Stimulated activated CD4-positive, alpha-beta T cell treated with anti-CD3 and anti-CD28 coated beads, Interleukin-4, amount 100 ng/mL, for 24 hours (primary cell): ENCODE results near the gene CPNE5.
"Not testable (repeated sequence)": the region's sequence is repeated elsewhere in the genome, so short reads cannot be mapped to it uniquely, and the experiment has no call there.

Experiments
- DNase-seq: peaks from one replicate; pipeline ENCODE4 v3.0.0-alpha.2; 2020

Gene CPNE5

DNA sequence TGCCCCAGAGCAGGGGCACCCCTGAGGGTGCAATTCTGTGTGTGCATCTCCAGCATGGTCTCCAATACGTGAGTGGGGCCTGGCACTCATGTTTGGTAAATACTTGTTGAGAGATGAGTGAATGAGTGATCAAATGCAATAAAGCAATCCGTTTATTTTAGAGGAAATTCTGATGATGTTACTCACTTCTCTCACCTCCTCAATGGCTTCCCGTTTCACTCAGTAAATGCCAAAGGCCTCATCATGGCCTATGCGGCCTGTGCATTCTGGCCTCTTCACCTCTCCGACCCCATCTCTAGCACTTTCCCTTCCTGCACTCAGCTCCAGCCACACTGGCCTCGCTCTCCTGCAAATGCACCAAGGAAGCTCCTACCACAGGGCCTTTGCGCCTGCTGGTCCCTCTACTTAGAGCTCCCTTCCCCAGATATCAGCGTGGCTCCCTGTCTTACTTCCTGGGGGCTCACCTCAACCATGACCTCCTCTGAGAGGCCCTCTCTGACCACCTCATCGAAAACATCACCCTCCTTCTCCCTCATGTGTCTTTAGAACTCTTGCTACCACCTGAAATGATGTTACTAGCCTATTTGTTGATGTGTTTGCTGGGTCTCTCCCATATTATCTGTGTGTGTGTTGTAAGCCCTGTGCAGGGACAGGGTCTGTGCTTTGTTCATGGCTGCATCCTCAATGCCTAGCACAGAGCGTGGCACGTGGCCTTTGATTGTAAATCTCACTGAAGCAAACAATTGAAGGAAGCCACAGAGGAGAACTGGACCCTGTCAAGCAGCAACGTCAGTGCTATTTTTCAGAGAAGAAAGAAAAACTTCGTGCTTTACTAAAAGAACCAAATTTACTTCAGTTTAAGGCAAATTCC, 99.1 kb downstream of the CPNE5 start:
- DNase-seq: no peak

DNA sequence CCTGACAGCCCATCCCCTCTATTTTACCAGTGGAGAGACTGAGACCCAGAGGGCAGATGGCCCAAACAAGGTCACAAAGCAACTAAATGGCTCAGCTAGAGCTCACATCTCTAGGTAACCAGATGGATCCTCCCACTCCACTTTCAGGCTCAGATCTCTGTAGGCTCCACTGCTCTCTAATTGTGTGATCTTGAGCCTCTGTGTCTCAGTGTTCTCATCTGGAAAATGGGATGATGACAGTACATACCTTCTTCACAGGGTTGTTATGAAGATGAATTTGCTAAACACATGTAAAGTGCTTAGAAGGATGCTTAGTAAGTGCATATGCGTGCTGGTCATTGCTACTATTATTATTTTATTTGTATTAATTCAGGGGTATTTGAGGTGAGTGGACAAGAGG, 101.1 kb downstream of the CPNE5 start:
- no peak for DNase-seq

DNA sequence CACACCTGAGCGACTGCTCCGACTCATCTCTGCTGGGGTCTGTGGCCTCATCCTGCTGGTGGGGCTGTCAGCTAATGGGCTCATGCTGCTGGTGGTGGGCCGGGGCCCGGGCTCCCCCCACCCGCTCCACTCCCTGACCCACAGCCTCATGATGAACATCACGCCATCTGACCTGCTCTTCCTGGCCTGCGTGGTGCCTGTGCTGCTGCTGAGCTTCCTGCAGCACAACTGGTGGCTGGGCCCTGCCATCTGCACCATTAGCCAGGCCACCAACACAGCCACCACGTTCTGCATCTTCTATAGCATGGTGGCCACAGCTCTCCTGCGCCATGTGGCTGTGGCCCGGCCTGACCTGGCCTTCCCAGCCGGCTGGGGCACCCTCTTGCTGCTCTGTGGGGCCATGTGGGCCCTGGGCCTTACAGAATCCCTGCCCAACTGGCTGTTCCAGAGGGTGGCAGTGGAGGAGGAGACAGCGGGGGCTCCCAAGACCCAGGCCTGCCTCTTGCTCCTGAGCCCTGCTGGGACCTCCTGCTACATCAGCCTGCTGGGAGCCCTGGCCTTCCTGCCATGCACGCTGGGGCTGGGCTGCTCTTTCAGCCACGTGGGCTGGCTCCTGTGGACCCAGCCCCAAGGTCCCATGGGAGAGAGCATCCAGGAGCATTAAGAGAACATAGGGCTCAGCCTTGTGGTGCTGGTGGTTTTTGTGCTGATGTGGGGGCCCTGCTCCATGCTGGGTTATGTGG, 102.0 kb downstream of the CPNE5 start:
- DNase-seq: no peak

GRCh38 chr6:36735110-36736071, 103.9 kb downstream of the CPNE5 start:
- peak; percentile 27 for DNase-seq

DNA sequence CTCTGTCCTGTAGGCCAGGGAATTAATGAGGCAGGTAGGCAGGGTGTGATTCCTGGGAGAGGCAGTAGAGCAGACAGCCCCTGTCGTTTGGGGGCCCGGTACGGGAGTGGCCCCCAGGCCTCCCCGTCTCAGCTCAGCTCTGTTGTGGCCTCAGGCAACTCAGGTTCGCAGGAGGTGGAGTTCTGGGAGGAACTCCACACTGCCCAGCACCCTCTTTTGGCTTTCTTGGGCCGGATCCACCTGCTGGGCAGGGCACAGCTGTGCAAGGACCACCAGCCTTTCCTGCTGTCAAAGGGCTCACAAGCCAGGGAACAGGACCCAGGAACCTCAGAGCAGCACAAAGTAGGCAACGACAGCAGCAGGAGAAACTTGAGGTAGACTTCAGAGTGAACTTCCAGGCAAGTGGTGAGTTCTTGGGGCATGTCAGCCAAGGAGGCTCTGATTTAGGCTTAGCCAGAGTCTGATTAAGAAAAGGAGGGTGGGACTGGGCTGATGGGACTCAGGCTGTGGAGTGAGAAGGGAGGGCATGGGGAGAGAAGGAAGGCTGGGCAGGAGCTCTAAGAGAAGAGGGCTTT, 104.7 kb downstream of the CPNE5 start:
- DNase-seq: no peak

DNA sequence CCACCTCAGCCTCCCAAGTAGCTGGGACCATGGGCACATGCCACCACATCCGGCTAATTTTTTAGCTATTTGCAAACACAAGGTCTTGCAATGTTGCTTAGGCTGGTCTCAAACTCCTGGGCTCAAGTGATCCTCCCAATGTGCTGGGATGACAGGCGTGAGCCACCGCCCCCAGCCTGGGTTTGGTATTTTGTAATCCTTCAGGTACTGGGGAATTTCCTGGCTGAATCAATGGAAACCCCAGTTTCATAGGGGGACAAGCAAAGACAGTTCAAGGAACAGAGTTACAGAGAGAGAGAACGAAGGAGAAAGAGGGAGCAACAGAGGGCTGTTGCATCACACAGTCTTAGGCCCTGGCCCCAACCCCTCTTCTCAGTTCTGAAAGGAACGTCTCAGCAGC, 105.9 kb downstream of the CPNE5 start:
- DNase-seq: no peak

DNA sequence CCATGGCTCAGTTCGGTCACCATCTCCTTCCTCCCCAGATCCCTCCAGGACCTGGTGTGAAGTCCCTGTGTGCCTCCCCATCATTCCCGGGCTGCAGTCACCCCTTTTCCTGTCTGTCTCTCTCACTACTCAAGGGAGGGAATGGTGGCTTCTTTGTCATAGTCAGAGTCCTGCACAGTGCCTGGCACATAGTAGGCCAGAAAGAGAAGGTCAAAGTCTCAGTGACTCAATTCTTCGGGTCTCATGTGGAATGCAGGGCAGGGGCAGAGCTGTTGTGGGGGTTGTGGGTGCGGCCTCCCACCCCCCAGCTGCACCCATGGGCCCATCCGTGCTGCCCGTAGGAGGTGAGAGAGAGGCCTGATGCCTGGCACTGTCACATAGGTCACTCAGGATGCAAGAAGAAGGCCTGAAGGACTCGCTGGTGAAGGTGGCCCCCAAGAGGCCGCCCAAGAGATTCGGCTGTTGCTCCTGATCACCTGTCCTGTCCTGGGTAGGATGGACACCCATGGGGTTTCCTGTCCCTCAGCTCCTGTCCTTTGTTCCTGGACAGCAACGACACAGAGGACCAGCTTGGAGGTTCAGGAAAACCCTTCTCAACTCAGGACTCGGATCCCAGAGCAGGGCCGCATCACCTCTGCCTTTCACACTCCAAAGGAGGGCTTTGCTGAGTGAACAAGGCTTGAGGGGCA, 107.5 kb downstream of the CPNE5 start:
- DNase-seq: no peak

- no peak for DNase-seq
These were observed 108.5 kb downstream of the CPNE5 start for GRCh38 chr6:36730424-36731380.

DNA sequence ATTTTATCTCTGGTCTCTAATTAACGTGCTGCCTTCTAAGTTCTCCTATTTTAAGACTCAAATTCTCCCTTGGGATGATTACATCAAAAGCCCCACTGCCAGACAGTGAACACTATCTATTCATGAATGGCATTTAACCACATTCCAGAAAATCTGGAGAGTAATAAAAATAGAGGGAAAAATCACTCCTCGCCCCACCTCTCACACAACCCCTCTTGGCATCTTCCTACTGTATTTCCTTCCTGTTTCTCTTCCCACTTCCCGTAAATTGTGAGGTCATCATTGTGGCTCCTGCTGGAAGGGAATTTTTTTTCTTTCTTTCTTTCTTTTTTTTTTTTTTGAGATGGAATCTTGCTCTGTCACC, 110.1 kb downstream of the CPNE5 start:
- no peak for DNase-seq

DNA sequence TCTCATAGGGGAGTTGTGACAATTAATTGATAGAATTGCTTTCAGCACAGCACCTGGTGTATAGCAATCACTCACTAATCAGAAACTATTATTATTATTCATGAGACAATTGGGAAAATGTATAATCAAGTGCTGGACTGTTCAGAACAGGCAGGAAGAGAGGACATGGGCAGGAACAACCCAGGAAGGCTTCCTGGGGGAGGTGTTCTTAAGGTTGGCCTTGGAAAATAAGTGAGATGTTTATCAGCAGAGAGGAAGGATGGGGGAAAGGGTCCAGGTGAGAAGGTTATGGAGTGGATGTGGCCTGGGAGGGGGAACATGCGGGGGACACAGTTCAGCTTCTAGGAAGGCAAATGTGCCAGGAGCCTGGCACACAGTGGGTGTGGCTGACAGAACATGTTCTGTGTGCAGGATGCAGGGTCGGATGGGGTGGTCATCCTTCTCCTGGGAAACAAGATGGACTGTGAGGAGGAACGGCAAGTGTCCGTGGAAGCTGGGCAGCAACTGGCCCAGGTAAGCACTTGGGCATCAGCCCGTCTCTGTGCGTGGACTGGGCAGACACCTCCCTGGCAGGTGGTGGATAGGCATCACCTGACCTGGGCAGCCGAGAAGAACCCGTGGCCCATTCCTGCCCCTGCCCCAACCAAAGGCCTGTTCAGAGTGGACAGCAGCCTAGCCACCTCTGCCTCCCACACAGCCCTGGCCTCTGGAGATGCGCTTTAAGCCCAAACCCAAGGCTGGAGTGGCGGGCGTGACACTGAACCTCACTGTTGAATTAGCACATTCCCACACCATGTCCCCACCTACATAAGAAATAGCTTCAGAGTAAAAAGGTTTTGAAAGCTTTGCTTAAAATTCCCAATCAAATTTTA, 110.7 kb downstream of the CPNE5 start:
- DNase-seq: no peak

DNA sequence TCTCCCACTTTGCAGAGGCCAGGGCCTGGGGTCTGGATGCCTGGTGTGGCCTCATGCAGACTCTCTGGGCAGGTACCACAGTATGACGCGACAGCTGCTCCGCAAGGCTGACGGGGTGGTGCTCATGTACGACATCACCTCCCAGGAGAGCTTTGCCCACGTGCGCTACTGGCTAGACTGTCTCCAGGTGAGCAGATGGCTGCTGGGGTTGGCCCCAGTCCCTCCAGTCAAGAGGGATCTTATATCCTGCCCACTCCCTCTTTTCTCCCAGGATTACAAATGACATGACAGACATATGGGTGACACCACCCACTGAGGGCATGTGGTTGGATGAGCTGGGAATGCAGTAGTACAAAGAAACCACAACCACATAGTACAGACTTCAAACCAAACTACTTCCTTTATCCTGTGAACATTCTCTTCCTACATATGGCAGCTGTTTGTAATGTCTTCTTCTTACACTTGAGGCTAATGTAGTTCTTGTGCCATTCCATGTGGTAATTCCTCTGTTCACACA, 111.7 kb downstream of the CPNE5 start:
- DNase-seq: no peak

GRCh38 chr6:36725581-36725980, 113.7 kb downstream of the CPNE5 start:
- DNase-seq: no peak

DNA sequence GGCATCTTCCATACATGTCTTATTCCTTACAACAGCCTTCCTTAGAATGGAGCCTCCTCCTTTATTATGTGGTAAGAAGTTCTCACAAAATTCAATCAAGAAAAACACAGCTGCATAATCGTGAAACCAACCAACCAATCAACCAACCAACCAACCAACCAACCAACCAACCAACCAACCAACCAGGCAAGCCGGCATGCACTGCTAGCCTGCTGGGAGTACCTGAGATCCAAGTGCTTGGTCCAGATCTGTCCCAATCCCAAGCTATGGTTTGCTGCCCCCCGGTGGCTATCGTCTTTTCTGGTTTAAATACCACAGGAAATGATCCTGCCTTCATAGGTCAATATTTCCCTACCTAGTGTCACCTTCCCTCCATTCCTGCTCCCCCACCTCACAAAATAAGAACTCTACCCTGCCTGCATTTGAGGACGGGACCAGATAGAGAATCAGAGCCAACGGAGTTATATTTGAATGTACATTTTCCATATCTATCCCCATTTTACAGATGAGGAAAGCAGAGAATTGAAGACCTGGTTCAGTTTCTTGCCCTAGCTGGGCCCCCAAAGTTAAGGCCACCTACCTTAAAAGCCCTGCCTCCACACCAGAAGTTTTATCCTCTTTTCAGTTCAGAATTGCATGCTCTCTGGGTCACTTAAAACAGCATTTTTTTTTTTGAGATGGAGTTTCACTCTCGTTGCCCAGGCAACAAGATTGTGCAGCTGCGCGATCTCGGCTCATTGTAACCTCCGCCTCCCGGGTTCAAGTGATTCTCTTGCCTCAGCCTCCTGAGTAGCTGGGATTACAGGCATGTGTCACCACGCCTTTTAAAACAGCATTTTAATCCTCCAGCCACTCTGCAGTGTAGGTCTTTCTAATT, 114.5 kb downstream of the CPNE5 start:
- DNase-seq: peak; percentile 58

DNA sequence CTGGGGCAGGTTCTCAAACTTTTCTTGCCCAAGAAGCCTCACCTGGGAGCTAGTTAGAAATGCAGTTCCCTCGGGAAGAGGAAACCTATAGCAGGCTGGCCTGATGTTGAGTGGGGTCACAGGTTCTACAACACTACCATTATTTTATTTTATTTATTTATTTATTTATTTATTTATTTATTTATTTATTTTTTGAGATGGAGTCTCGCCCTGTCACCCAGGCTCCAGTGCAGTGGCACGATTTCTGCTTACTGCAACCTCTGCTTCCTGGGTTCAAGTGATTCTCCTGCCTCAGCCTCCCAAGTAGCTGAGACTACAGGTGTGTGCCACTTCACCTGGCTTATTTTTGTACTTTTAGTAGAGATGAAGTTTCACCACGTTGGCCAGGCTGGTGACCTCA, 115.3 kb downstream of the CPNE5 start:
- DNase-seq: not testable (repeated sequence)

- no peak for DNase-seq
These were observed 116.4 kb downstream of the CPNE5 start for GRCh38 chr6:36722879-36723278.

DNA sequence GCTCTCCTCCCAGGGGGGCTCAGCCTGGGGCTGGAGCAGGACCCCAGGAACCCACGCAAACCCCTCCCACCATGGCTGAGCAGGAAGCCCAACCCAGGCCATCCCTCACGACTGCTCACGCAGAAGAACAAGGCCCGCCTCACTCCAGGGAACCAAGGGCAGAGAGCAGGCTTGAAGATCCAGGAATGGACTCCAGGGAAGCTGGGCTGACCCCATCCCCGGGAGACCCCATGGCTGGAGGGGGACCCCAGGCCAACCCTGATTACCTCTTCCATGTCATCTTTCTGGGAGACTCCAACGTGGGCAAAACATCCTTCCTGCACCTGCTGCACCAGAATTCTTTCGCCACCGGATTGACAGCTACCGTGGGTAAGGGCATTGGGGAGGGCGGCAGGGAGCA, 116.9 kb downstream of the CPNE5 start:
- no peak for DNase-seq

- DNase-seq: no peak
These were observed 117.7 kb downstream of the CPNE5 start for GRCh38 chr6:36721369-36722140.
